GM12891 (cell line): ENCODE data around the gene ZNF480.
A peak's percentile ranks its signal among the peaks of the same experiment; 100 is the strongest.
"Not testable (repeated sequence)": the region's sequence is repeated elsewhere in the genome, so short reads cannot be mapped to it uniquely, and the experiment has no call there.

Experiments used
- DNase-seq: peaks from one replicate; pipeline ENCODE4 v3.0.0; 2011; ENCODE audit warnings: low spot score; ENCODE audit not compliant: insufficient read length
- FAIRE-seq: peaks from 2 replicates; lab custom pipeline; 2011; peaks lifted over from hg19 to GRCh38; lab: Jason Lieb, UNC
- PAX5 ChIP-seq: IDR thresholded peaks from 2 replicates; pipeline ENCODE4 v1.6.1; 2011; ENCODE audit warnings: low read length, moderate library complexity, mild to moderate bottlenecking; ENCODE audit not compliant: insufficient read depth, severe bottlenecking
- POLR2A ChIP-seq: IDR thresholded peaks from 2 replicates; pipeline ENCODE4 v1.6.1; 2011; ENCODE audit warnings: low read depth, low read length, control low read depth
- POLR2AphosphoS5 ChIP-seq: IDR thresholded peaks from 2 replicates; pipeline ENCODE4 v1.6.1; 2011; ENCODE audit warnings: low read depth, low read length, control low read depth
- POU2F2 ChIP-seq: IDR thresholded peaks from 2 replicates; pipeline ENCODE4 v1.6.1; 2011; ENCODE audit warnings: low read depth, mild to moderate bottlenecking, control low read depth, low read length, moderate library complexity
- SPI1 ChIP-seq: IDR thresholded peaks from 2 replicates; pipeline ENCODE4 v1.6.1; 2011; ENCODE audit warnings: low read depth, low read length, control low read depth
- TAF1 ChIP-seq: IDR thresholded peaks from 2 replicates; pipeline ENCODE4 v1.6.1; 2011; ENCODE audit warnings: low read depth, low read length, control low read depth

The ZNF480 gene

GRCh38 chr19:52286256-52286655 is 10.7 kb upstream of the ZNF480 start:
- FAIRE-seq, result no peak
- TF ChIP-seq POLR2AphosphoS5 (no peak), POU2F2 (no peak), SPI1 (no peak), TAF1 (no peak), POLR2A (no peak), PAX5 (no peak)
- no peak for DNase-seq

GRCh38 chr19:52291781-52292180 is 5.2 kb upstream of the ZNF480 start:
- no peak for TF ChIP-seq TAF1
- no peak for TF ChIP-seq PAX5
- no peak for TF ChIP-seq POU2F2
- TF ChIP-seq SPI1, result no peak
- TF ChIP-seq POLR2AphosphoS5, result no peak
- TF ChIP-seq POLR2A, result no peak
- FAIRE-seq, result no peak
- DNase-seq, result no peak

GRCh38 chr19:52292946-52293345 is 4.0 kb upstream of the ZNF480 start:
- FAIRE-seq, DNase-seq: not testable (repeated sequence)

- DNase-seq (no peak), FAIRE-seq (no peak)
- TF ChIP-seq POLR2A (no peak), POU2F2 (no peak), POLR2AphosphoS5 (no peak), PAX5 (no peak), SPI1 (no peak), TAF1 (no peak)
Observed at GRCh38 chr19:52296400-52296772, 583 bp upstream of the ZNF480 start.

- FAIRE-seq (no peak), DNase-seq (no peak)
- TF ChIP-seq SPI1, result no peak
- TF ChIP-seq TAF1, result no peak
- no peak for TF ChIP-seq POU2F2
- TF ChIP-seq POLR2AphosphoS5, result no peak
- no peak for TF ChIP-seq POLR2A
- TF ChIP-seq PAX5, result no peak
Observed at GRCh38 chr19:52297601-52298364, 814 bp downstream of the ZNF480 start.

- no peak for FAIRE-seq
- no peak for DNase-seq
Observed at GRCh38 chr19:52307275-52307674, 10.3 kb downstream of the ZNF480 start.

GRCh38 chr19:52322429-52322828 is 25.5 kb downstream of the ZNF480 start:
- no peak for TF ChIP-seq POU2F2
- TF ChIP-seq POLR2A, result no peak
- FAIRE-seq, result peak; percentile 9
- DNase-seq, result no peak

More at GRCh38 chr19:52307275-52307674, 10.3 kb downstream of the ZNF480 start:
- TF ChIP-seq POLR2AphosphoS5 (no peak), TAF1 (no peak), POLR2A (no peak), POU2F2 (no peak), SPI1 (no peak), PAX5 (no peak)

GRCh38 chr19:52331757-52332156 is 34.8 kb downstream of the ZNF480 start:
- no peak for TF ChIP-seq SPI1
- TF ChIP-seq PAX5, result no peak
- no peak for TF ChIP-seq POLR2AphosphoS5
- TF ChIP-seq POLR2A, result no peak
- no peak for TF ChIP-seq TAF1
- TF ChIP-seq POU2F2, result no peak
- DNase-seq, result no peak
- no peak for FAIRE-seq

- TF ChIP-seq POLR2AphosphoS5 (no peak), POU2F2 (no peak), POLR2A (no peak), SPI1 (no peak), TAF1 (no peak), PAX5 (no peak)
- no peak for FAIRE-seq
- DNase-seq, result no peak
Observed at GRCh38 chr19:52335768-52336116, 38.8 kb downstream of the ZNF480 start.

GRCh38 chr19:52336117-52336790 is 39.3 kb downstream of the ZNF480 start, which contains the start of gene ZNF610:
TSS of gene ZNF610 (plus strand) at chr19:52336243. CDS start at chr19:52349173, 12,930 bp downstream.
- TF ChIP-seq POLR2A, result peak; percentile 57; the same call in 1 of the 2 replicates
- peak; percentile 67; the same call in 1 of the 2 replicates for TF ChIP-seq POU2F2
- TF ChIP-seq TAF1, result peak; percentile 66; the same call in 1 of the 2 replicates
- peak; percentile 79; the same call in 1 of the 2 replicates for TF ChIP-seq POLR2AphosphoS5
- no peak for TF ChIP-seq PAX5
- peak; percentile 71 for DNase-seq
- FAIRE-seq, result peak; percentile 92
